ENCODE data around the gene TMEM258. TPM values are rescaled to one million over a fixed set of nuclear protein-coding genes. Genes with fewer than 3 reads are reported as not detected.

TMEM258 gene
- total and polyA plus RNA-seq, 9 of the 15 experiments (the other 6 are each of a cell fraction or from before 2014, with no cell fraction given): 97.2 to 856 (median 231) TPM

GRCh38 chr11:61816736-61817455 is 24.5 kb upstream of the TMEM258 start, which contains the start of gene FADS1 (continued):
- TF ChIP-seq HMGXB4 (CRISPR knock-in tag; IDR thresholded peaks at IDR 0.05): peak; percentile 72; the same call in 1 of the 2 replicates
- no peak for TF ChIP-seq MXI1 (IDR thresholded peaks at IDR 0.05; ENCODE audit: low read depth, low read length)
- TF ChIP-seq ZNF318 (IDR thresholded peaks at IDR 0.05; ENCODE audit: borderline replicate concordance in 1 of 2, low read depth in 1 of 2): no peak
- peak; percentile 94 for TF ChIP-seq LCOR (CRISPR knock-in tag; IDR thresholded peaks at IDR 0.05)
- no peak for TF ChIP-seq ESRRB (CRISPR knock-in tag; IDR thresholded peaks at IDR 0.05; ENCODE audit: borderline replicate concordance)
- TF ChIP-seq CC2D1A (IDR thresholded peaks at IDR 0.05): no peak
- TF ChIP-seq SP2 (IDR thresholded peaks at IDR 0.05; ENCODE audit: extremely low read depth, low read depth, low read length, poor library complexity, severe bottlenecking): no peak
- TF ChIP-seq NR2C2 (CRISPR knock-in tag; IDR thresholded peaks at IDR 0.05): no peak
- TF ChIP-seq NR2C2 (tag; IDR thresholded peaks at IDR 0.05): peak; percentile 55
- peak; percentile 50; the same call in 1 of the 2 replicates for TF ChIP-seq SOX6 (IDR thresholded peaks at IDR 0.05)
- peak; percentile 54 to 58; a peak in 2 of 4 replicates for TF ChIP-seq SIN3A (IDR thresholded peaks at IDR 0.05; ENCODE audit: borderline replicate concordance in 2 of 2, control insufficient read depth in 1 of 2, low read depth in 2 of 2, low read length in 2 of 2)
- TF ChIP-seq CREB5 (CRISPR knock-in tag; IDR thresholded peaks at IDR 0.05): no peak
- TF ChIP-seq XRCC4 (IDR thresholded peaks at IDR 0.05; ENCODE audit: extremely low read depth, insufficient read depth, insufficient read length): no peak
- no peak for TF ChIP-seq ZNF77 (CRISPR knock-in tag; IDR thresholded peaks at IDR 0.05)
- TF ChIP-seq RBBP5 (IDR thresholded peaks at IDR 0.05; ENCODE audit: borderline replicate concordance, insufficient read depth, low read length, poor library complexity, severe bottlenecking): peak; percentile 31

All from K562 (cell line).